ENCODE results near the gene CIART.
A peak's percentile ranks its signal among the peaks of the same experiment; 100 is the strongest.
"Not testable (repeated sequence)": the region's sequence is repeated elsewhere in the genome, so short reads cannot be mapped to it uniquely, and the experiment has no call there.

CIART gene

DNA sequence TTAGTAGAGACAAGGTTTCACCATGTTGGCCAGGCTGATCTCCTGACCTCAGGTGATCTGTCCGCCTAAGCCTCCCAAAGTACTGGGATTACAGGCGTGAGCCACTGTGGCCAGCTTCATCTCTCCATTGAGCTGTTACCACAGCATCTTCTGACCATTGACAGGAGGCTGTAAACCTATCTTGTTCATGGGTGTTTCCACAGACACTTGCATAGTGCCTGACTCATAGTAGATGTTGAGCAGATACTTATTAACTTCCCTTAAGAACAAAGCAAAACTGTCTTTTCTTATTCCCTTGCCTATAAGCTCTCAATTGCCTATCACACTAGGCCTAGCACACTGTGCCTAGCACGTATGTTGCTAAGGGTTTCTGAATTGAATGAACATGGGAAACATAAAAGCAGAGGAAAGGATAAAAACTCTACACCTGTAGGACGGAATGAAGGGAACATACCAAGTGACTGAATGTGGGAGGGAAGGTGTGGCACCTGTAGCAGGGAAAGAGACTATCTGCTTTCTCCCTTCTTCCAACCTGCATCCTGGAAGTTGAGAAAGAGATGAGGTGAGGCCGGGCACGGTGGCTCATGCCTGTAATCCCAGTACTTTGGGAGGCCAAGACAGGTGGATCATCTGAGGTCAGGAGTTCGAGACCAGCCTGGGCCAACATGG is 10.9 kb upstream of the CIART start:
- Histone ChIP-seq H3K9me3 (no peaks in the 10 kb centered on the region), H3K4me3 (no peak overlapping the region), H3K27me3 (ENCODE audit: low read depth) (no peaks in the 10 kb centered on the region), H3K36me3 (replicated peaks) (peaks cover 10% of the 10 kb centered on the region), H3K4me1 (peaks cover 3% of the 10 kb centered on the region)
- in situ Hi-C loops (cut with MboI; ENCODE audit: low sequenced_read_pairs): no loop called here
- no peak for DNase-seq (ENCODE audit: low spot score in 2 of 2)

DNA sequence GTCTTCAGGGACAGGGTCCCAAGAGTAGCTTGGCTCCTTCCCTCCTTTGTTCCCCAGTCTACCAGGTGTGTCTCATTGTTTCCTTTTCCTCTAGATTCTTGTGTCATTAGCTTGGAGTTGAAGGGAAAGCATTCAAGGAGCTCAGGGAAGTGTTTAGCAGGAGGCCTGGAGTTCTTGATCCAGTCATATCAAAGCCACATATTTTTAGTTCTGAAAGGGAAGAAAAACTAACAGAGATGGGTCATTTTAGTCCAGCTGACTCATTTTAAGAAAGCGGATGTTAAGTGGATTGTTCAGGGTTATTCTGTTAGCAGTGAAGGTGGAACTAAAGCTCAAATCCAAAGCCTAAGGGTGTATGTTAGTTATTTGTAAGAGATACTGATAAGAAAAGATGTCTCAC is 9.0 kb upstream of the CIART start:
- Histone ChIP-seq H3K9me3 (no peaks in the 10 kb centered on the region), H3K4me1 (peaks cover 3% of the 10 kb centered on the region; the same call in 1 of the 2 replicates), H3K4me3 (no peak overlapping the region), H3K36me3 (replicated peaks) (no peaks in the 10 kb centered on the region), H3K27me3 (ENCODE audit: low read depth) (no peaks in the 10 kb centered on the region)
- no peak for DNase-seq (ENCODE audit: low spot score in 2 of 2)
- in situ Hi-C loops (cut with MboI; ENCODE audit: low sequenced_read_pairs): no loop called here

DNA sequence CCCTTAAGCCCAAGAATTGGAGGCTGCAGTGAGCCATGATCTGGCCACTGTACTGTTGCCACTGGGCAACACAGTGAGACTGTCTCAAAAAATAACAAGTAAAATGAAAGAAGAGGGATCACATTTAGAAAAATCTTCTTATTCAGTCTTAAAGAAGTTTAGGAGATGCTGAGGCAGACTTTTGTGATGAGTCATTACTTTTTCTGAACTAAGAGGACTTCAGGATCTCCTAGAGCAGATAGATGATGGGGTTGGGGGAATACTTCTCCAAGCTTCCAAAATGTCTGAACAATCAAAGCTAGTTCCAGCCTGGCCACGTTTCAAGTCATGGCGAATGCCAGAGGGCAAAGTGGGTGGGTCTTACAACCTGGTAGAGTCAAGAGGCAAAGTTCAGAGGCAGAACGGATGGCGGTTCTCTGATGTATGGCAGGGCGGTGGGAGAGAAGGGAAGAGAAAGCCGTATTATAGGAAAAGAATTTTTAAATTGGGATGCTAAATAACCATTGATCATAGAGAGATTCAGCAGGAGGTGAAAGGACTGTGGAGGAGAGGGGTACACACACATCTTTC is 2.1 kb upstream of the CIART start:
- no peaks in the 10 kb centered on the region for H3K4me1 ChIP-seq
- no peaks in the 10 kb centered on the region for H3K27me3 ChIP-seq (ENCODE audit: low read depth)
- no peak for DNase-seq (ENCODE audit: low spot score in 2 of 2)
- H3K36me3 ChIP-seq (replicated peaks): no peaks in the 10 kb centered on the region
- no peak overlapping the region for H3K4me3 ChIP-seq
- in situ Hi-C loops (cut with MboI; ENCODE audit: low sequenced_read_pairs): no loop called here
- H3K9me3 ChIP-seq: no peaks in the 10 kb centered on the region

DNA sequence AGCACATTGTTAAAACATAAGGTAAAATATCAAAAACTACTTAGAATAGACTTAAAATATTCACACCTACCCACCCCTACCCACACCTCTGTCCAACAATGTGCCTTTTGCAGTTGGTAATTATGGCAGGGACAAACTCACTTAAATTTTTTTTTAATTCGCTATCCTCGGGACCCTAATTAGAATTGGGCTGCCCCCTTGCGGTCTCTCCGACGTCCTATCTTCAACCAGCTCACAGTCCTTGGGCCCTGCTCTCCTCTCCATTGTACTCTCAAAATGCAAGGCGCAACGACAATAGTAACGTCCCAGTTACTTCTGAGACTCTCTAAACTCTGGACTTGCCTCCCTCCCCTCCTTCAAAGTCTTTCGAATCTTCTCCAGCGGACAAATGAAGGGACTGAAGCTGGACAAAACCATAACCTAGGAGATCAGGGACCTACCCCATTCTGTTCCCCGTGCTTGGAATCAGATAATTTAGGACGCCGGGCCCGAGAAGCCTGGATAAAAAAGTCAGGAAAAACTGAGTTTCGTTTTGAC is 1.1 kb upstream of the CIART start:
- no peaks in the 10 kb centered on the region for H3K9me3 ChIP-seq
- no peaks in the 10 kb centered on the region for H3K36me3 ChIP-seq (replicated peaks)
- no peaks in the 10 kb centered on the region for H3K4me1 ChIP-seq
- no peak overlapping the region for H3K4me3 ChIP-seq
- DNase-seq (ENCODE audit: low spot score in 2 of 2): peak; percentile 53 to 80
- 0 out of 2 replicates have a peak, but pooled peaks cover 3% of the 10 kb centered on the region for H3K27me3 ChIP-seq (ENCODE audit: low read depth)
- in situ Hi-C loops (cut with MboI; ENCODE audit: low sequenced_read_pairs): no loop called here

DNA sequence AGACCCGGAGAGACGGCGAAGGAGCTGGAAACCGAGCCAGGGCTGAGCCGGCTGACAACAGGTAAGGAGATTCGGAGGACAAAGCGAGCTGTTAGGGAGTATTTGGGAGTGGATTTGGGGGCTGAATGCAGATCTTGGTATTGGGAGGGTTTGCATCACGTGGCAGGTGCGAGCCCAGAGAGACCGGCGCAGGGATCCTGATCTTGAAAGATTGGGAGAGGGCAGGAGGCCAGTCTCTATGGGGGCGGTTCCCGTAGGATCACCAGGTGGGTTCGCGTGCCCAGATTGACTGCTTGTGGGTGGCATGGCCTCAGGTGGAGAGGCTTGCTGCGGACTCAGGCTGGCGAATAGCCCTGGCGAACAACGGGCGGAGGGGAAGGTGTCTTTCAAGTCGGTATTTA is 204 bp downstream of the CIART start:
- H3K27me3 ChIP-seq (ENCODE audit: low read depth): 0 out of 2 replicates have a peak, but pooled peaks cover 3% of the 10 kb centered on the region
- no peak overlapping the region for H3K4me3 ChIP-seq
- H3K4me1 ChIP-seq: no peaks in the 10 kb centered on the region
- in situ Hi-C loops (cut with MboI; ENCODE audit: low sequenced_read_pairs): no loop called here
- no peak for DNase-seq (ENCODE audit: low spot score in 2 of 2)
- no peaks in the 10 kb centered on the region for H3K9me3 ChIP-seq
- H3K36me3 ChIP-seq (replicated peaks): no peaks in the 10 kb centered on the region

DNA sequence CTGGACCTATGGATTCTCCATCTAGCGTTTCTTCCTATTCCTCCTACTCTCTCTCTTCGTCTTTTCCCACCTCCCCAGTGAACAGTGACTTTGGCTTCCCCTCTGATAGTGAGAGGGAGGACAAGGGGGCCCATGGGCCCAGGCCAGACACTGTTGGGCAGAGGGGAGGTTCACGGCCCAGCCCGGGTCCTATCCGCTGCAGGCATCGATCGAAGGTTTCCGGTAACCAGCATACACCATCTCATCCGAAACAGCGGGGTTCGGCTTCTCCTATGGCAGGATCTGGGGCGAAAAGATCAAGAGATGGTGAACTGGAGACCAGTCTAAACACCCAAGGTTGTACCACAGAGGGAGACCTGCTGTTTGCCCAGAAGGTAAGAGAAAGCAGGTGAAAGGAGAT is 906 bp downstream of the CIART start:
- H3K4me1 ChIP-seq: no peaks in the 10 kb centered on the region
- no peaks in the 10 kb centered on the region for H3K9me3 ChIP-seq
- H3K4me3 ChIP-seq: no peak overlapping the region
- no peak for DNase-seq (ENCODE audit: low spot score in 2 of 2)
- no peaks in the 10 kb centered on the region for H3K36me3 ChIP-seq (replicated peaks)
- in situ Hi-C loops (cut with MboI; ENCODE audit: low sequenced_read_pairs): no loop called here
- peaks cover 7% of the 10 kb centered on the region; the same call in 1 of the 2 replicates for H3K27me3 ChIP-seq (ENCODE audit: low read depth)

DNA sequence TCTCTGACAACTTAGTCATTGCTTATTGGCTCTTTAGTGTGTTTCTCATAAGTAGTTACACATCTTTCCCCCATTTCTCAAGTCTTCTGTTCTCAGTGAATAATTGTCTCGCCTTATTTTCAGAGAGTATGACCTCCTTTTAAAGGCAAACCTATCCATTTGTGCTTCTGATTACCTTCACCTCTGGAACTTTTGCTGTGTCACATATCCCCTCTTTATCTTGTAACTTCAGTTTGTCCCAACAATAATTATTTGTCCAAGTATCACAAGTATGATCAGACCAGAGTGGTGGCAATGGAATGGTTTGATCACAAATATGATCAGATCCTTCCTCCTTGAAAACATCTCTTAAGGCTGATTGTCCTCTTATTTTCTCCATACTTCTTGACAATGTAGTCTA is 6.0 kb downstream of the CIART start:
- in situ Hi-C loops (cut with MboI; ENCODE audit: low sequenced_read_pairs): no loop called here
- peaks cover 9% of the 10 kb centered on the region; the same call in 1 of the 2 replicates for H3K27me3 ChIP-seq (ENCODE audit: low read depth)

DNA sequence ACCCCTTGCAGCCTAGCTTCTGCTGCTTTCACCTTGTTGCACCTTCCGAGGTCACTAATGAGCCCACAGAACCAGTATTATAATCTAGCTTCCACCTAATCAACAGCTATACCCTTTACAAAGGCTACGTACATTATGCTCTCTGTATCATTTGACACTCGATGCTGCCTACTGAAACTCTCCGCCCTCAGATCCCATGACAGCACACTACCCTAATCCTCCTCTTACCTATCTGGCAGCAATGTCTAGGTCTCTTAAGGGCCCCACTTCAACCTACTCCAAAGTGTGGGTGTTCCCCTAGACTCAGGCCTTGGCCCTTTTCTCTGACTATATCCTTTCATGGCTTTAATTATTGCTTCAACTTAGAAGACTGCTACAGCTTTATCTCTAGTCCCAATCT is 6.5 kb downstream of the CIART start:
- DNase-seq (ENCODE audit: low spot score in 2 of 2): no peak
- H3K4me3 ChIP-seq: no peak overlapping the region
- H3K9me3 ChIP-seq: no peaks in the 10 kb centered on the region
- in situ Hi-C loops (cut with MboI; ENCODE audit: low sequenced_read_pairs): no loop called here
- H3K4me1 ChIP-seq: peaks cover 7% of the 10 kb centered on the region
- H3K27me3 ChIP-seq (ENCODE audit: low read depth): peaks cover 9% of the 10 kb centered on the region; the same call in 1 of the 2 replicates
- H3K36me3 ChIP-seq (replicated peaks): no peaks in the 10 kb centered on the region

More for the DNA sequence above, 6.0 kb downstream of the CIART start:
- no peak for DNase-seq (ENCODE audit: low spot score in 2 of 2)
- Histone ChIP-seq H3K36me3 (replicated peaks) (no peaks in the 10 kb centered on the region), H3K9me3 (no peaks in the 10 kb centered on the region), H3K4me1 (peaks cover 6% of the 10 kb centered on the region), H3K4me3 (no peak overlapping the region)

DNA sequence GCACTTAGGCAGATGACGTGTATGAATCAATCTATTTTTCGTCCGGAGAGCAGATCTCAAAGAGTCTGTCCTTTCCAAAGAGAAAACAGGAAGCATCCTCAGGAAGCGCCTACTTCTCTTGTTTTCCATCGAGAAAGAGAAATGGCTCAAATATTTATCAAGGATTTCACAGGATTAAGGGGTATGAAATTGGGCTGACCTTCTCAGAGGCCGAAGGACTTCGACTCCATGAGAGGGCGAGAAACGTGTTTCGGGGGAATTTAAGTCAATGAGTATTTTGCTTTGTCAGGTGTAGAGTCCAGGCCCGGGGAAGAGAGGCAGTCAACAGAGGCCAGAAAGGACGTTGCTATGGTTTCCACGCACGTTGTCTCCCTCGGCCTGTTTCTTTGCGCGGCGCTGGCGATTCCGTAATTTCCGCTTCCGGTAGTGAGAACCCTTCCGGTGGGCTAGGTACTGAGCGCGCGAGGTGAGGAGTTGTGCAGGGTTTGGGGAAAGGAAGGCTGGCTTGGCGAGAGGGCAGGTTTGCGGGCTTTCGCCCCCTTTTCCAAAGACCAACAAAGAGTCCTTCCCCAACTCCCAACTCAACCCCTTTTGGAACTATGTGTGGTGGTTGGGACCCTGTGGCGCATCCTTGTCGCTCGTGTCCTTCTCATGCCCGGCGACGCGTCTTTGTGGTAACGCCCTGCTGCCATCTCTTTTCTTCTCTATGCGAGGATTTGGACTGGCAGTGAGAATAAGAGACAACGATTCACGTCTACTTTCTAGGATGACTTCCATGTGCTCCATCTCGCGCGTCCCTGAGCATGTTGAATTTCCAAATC is 11.3 kb downstream of the CIART start, which contains the start of gene MRPS21:
TSS of gene MRPS21 (plus strand) at position 429 of the 821 bp plus-strand sequence. CDS start 506 bp downstream, outside the sequence.
- no peaks in the 10 kb centered on the region for H3K9me3 ChIP-seq
- H3K36me3 ChIP-seq (replicated peaks): peaks cover 37% of the 10 kb centered on the region
- in situ Hi-C loops (cut with MboI; ENCODE audit: low sequenced_read_pairs): no loop called here
- peak within 1 kb of the TSS; percentile 65 for H3K4me3 ChIP-seq
- H3K4me1 ChIP-seq: peaks cover 15% of the 10 kb centered on the region
- no peaks in the 10 kb centered on the region for H3K27me3 ChIP-seq (ENCODE audit: low read depth)
- DNase-seq (ENCODE audit: low spot score in 2 of 2): peak; percentile 88 to 94

DNA sequence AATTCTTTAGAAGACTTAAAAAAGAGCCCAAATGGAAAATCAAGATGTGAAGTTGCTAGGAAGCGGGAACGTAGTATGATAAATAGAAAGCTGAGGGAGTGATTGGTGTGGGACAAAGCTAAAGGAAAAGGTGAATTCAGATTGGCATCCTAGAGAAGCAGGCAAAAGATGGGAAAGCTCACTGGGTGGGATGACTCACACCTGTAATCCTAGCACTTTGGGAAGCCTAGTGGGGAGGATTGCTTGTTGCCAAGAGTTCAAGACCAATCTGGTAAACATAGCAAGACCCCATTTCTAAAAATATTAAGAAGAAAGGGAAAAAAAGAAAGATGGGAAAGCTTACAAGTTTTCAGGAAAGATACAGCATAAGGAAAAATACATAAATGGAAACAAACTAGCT is 13.1 kb downstream of the CIART start:
- DNase-seq (ENCODE audit: low spot score in 2 of 2): no peak
- H3K36me3 ChIP-seq (replicated peaks): peaks cover 52% of the 10 kb centered on the region
- in situ Hi-C loops (cut with MboI; ENCODE audit: low sequenced_read_pairs): no loop called here
- no peaks in the 10 kb centered on the region for H3K27me3 ChIP-seq (ENCODE audit: low read depth)
- H3K9me3 ChIP-seq: no peaks in the 10 kb centered on the region
- H3K4me1 ChIP-seq: peaks cover 15% of the 10 kb centered on the region
- no peak overlapping the region for H3K4me3 ChIP-seq

DNA sequence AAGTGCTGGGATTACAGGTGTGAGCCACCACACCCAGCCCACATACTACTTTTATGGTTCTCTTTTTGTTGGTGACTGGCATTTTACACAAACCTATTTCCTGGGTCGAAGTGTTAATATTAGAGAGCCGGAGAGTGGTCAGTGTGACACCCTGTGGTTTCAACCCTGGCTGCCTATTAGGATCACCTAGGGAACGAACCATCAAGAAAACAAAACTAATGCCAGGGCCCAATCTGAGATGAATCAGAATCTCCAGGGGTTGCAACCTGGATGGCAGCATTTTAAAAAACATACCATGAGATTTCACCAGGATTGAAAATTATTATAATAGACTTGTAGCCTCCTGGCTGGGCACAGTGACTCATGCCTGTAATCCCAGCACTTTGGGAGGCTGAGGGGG is 17.4 kb downstream of the CIART start:
- H3K36me3 ChIP-seq (replicated peaks): peaks cover 76% of the 10 kb centered on the region
- in situ Hi-C loops (cut with MboI; ENCODE audit: low sequenced_read_pairs): no loop called here

DNA sequence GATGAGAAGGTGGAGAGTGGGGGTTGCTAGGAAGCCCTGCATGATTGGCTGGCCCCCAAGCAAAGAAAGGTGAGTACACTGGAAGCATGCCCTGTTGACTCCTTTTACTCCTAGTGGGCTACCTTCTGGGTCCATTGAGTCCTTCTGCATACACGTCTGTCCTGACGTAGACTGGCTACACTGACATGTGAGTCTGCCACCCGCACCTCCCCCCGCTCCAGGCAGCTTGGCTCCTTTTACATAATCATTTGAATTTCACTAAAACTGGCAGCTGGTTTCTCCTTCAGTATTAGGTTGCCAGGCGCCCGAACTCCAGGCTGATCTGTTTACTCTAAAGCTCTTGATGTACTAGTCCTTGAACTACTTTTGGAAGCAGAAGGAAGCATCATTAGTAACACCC is 20.0 kb downstream of the CIART start:
- Histone ChIP-seq H3K27me3 (ENCODE audit: low read depth) (no peaks in the 10 kb centered on the region), H3K4me1 (no peaks in the 10 kb centered on the region), H3K4me3 (no peak overlapping the region), H3K36me3 (replicated peaks) (peaks cover 61% of the 10 kb centered on the region), H3K9me3 (no peaks in the 10 kb centered on the region)
- in situ Hi-C loops (cut with MboI; ENCODE audit: low sequenced_read_pairs): no loop called here
- DNase-seq (ENCODE audit: low spot score in 2 of 2): no peak

More for the DNA sequence above, 17.4 kb downstream of the CIART start:
- no peaks in the 10 kb centered on the region for H3K9me3 ChIP-seq
- DNase-seq (ENCODE audit: low spot score in 2 of 2): no peak
- H3K4me1 ChIP-seq: peaks cover 8% of the 10 kb centered on the region; the same call in 1 of the 2 replicates
- no peak overlapping the region for H3K4me3 ChIP-seq
- H3K27me3 ChIP-seq (ENCODE audit: low read depth): no peaks in the 10 kb centered on the region

DNA sequence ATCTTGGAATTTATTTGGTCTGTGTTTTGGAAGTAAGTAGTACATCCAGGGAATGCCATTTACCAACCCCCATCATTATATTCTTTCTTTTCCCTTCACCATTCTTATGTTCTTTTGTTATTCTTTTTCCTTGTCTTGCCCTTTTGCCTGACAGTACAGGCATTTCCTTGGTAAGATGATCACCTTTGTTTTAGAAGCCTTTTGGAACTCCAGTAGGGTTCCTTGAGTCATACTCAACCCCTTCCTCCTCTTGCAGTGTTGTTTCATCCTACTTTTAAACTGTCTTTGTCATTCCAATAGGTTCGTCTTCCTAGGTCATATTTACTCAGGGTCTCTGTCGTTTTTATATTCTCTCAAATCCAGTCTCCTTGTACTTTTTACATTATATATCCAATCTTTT is 20.5 kb downstream of the CIART start:
- H3K4me3 ChIP-seq: no peak overlapping the region
- in situ Hi-C loops (cut with MboI; ENCODE audit: low sequenced_read_pairs): no loop called here
- no peaks in the 10 kb centered on the region for H3K4me1 ChIP-seq
- H3K27me3 ChIP-seq (ENCODE audit: low read depth): no peaks in the 10 kb centered on the region
- H3K9me3 ChIP-seq: no peaks in the 10 kb centered on the region
- no peak for DNase-seq (ENCODE audit: low spot score in 2 of 2)
- H3K36me3 ChIP-seq (replicated peaks): peaks cover 61% of the 10 kb centered on the region

DNA sequence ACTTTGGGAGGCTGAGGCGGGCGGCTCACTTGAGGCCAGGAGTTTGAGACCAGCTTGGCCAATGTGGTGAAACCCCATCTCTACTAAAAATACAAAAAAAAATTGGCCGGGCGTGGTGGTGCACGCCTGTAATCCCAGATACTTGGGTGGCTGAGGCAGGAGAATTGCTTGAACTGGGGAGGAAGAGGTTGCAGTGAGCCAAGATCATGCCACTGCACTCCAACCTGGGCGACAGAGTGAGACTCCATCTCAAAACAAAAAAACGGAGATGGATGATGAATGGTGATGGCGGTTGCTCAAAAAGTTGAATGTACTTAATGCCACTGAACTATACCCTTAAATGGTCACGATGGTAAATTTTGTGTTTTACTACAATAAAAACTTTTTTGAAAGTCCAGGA is 26.2 kb downstream of the CIART start:
- H3K4me3 ChIP-seq; in situ Hi-C loops (cut with MboI; ENCODE audit: low sequenced_read_pairs); H3K27me3 ChIP-seq (ENCODE audit: low read depth); H3K9me3 ChIP-seq; DNase-seq (ENCODE audit: low spot score in 2 of 2); H3K4me1 ChIP-seq: not testable (repeated sequence)
- peaks cover 23% of the 10 kb centered on the region for H3K36me3 ChIP-seq (replicated peaks)

Measured in HAP-1 (cell line).